H1 (cell line): ENCODE results near the gene PLPPR2. TPM values are rescaled to one million over a fixed set of nuclear protein-coding genes. Genes with fewer than 3 reads are reported as not detected.

Experiments
- CTCF ChIA-PET: fragments of 300-600 bp; sonication (Branson Sonifier 250); formaldehyde crosslinking; loops from one replicate; lab custom pipeline; 2021; ENCODE audit not compliant: partially characterized antibody; lab: Charles Lee
- POLR2A ChIA-PET: fragments of 300-600 bp; sonication (Branson Sonifier 250); formaldehyde crosslinking; loops from one replicate; lab custom pipeline; 2021; ENCODE audit warnings: inconsistent platforms; ENCODE audit not compliant: partially characterized antibody; lab: Charles Lee
- DNase-seq, 2 experiments: peaks; one replicate each; pipeline versions ENCODE4 v3.0.0 to v3.0.0-alpha.2; 2010 to 2022; ENCODE audit warnings: low spot score in 2 of 2, low read depth in 1 of 2, mixed read lengths in 1 of 2
- FAIRE-seq: peaks from 2 replicates; lab custom pipeline; 2011; peaks lifted over from hg19 to GRCh38; lab: Jason Lieb, UNC
- H2AFZ ChIP-seq: 2 replicates; pipeline ENCODE4 v1.8.1; 2012; ENCODE audit warnings: low read length, inconsistent platforms
- H2AK5ac ChIP-seq: 2 replicates; pipeline ENCODE4 v1.6.1; 2013; ENCODE audit warnings: low read depth, low read length
- H2BK120ac ChIP-seq: replicated peaks from 2 replicates; pipeline ENCODE3; 2013; ENCODE audit warnings: low read depth, low read length, inconsistent platforms
- H2BK12ac ChIP-seq: 2 replicates; pipeline ENCODE4 v1.6.1; 2013; ENCODE audit warnings: low read depth, low read length
- H2BK15ac ChIP-seq: 2 replicates; pipeline ENCODE4 v1.6.1; 2013; ENCODE audit warnings: low read length
- H2BK20ac ChIP-seq: 2 replicates; pipeline ENCODE4 v1.6.1; 2013; ENCODE audit warnings: low read length
- H2BK5ac ChIP-seq: 2 replicates; pipeline ENCODE4 v1.6.1; 2013; ENCODE audit warnings: low read depth, low read length
- H3K14ac ChIP-seq: 2 replicates; pipeline ENCODE4 v1.6.1; 2013; ENCODE audit warnings: inconsistent platforms; ENCODE audit not compliant: insufficient read length
- H3K18ac ChIP-seq: 2 replicates; pipeline ENCODE4 v1.6.1; 2013; ENCODE audit warnings: low read length; ENCODE audit errors: extremely low read depth
- H3K23ac ChIP-seq: 2 replicates; pipeline ENCODE4 v1.6.1; 2013; ENCODE audit warnings: inconsistent platforms; ENCODE audit not compliant: insufficient read length
- H3K23me2 ChIP-seq: 2 replicates; pipeline ENCODE4 v1.6.1; 2013; ENCODE audit warnings: low read depth, low read length
- H3K27ac ChIP-seq: 2 replicates; pipeline ENCODE4 v1.6.1; 2011; ENCODE audit warnings: low read depth, low read length, inconsistent platforms
- H3K27me3 ChIP-seq, 4 experiments: replicated peaks in 1 of 4; 1 replicate in 1 of 4; 2 replicates in 3 of 4; pipeline versions ENCODE4 v1.6.1 to v1.8.1; 2011 to 2013; ENCODE audit warnings: low read length in 3 of 4, mild to moderate bottlenecking in 3 of 4, inconsistent platforms in 2 of 4, mixed read lengths in 2 of 4, moderate library complexity in 1 of 4; ENCODE audit not compliant: control insufficient read depth in 3 of 4, insufficient read depth in 3 of 4; ENCODE audit errors: extremely low read depth in 1 of 4
- H3K36me3 ChIP-seq, 4 experiments: 2 replicates each; pipeline versions ENCODE4 v1.6.1 to v1.8.1; 2011 to 2013; ENCODE audit warnings: mild to moderate bottlenecking in 4 of 4, low read length in 3 of 4, moderate library complexity in 2 of 4, control low read depth in 1 of 4, inconsistent platforms in 1 of 4; ENCODE audit not compliant: insufficient read depth in 4 of 4, control insufficient read depth in 2 of 4
- H3K4ac ChIP-seq: replicated peaks from 2 replicates; pipeline ENCODE3; 2013; ENCODE audit warnings: low read length, low read depth, mixed read lengths, inconsistent platforms; ENCODE audit not compliant: insufficient read length
- H3K4me1 ChIP-seq, 4 experiments: replicated peaks in 1 of 4; 1 replicate in 1 of 4; 2 replicates in 3 of 4; pipeline versions ENCODE4 v1.6.1 to v1.8.1; 2011 to 2013; ENCODE audit warnings: low read length in 3 of 4, inconsistent platforms in 2 of 4, mixed read lengths in 1 of 4; ENCODE audit not compliant: insufficient read depth in 4 of 4, control insufficient read depth in 3 of 4
- H3K4me2 ChIP-seq, 2 experiments: 2 replicates each; pipeline versions ENCODE4 v1.6.1 to v1.8.1; 2011 to 2013; ENCODE audit warnings: low read depth in 2 of 2, low read length in 2 of 2, control low read depth in 1 of 2, inconsistent platforms in 1 of 2, mild to moderate bottlenecking in 1 of 2; ENCODE audit not compliant: insufficient read depth in 1 of 2
- H3K4me3 ChIP-seq, 4 experiments: fragments of 200-600, 300-600 bp in 1 of 4; sonication (generic), shearing (Covaris generic), sonication (Bioruptor Twin) in 1 of 4; 2 replicates each; pipeline versions ENCODE4 v1.5.1 to v1.8.1; 2011 to 2016; ENCODE audit warnings: low read length in 4 of 4, low read depth in 3 of 4, control low read depth in 2 of 4, inconsistent platforms in 2 of 4, mild to moderate bottlenecking in 2 of 4, mixed read lengths in 1 of 4, moderate library complexity in 1 of 4; ENCODE audit not compliant: insufficient read depth in 2 of 4; ENCODE audit errors: extremely low read depth in 1 of 4
- H3K56ac ChIP-seq: replicated peaks from 2 replicates; pipeline ENCODE3; 2013; ENCODE audit warnings: low read depth, mild to moderate bottlenecking, mixed read lengths, low read length, inconsistent platforms; ENCODE audit not compliant: insufficient read length
- H3K79me1 ChIP-seq: 2 replicates; pipeline ENCODE4 v1.6.1; 2013; ENCODE audit warnings: low read depth, low read length, control low read depth
- H3K79me2 ChIP-seq, 2 experiments: 2 replicates each; pipeline versions ENCODE4 v1.6.1 to v1.8.1; 2012 to 2013; ENCODE audit warnings: low read length in 2 of 2, mild to moderate bottlenecking in 2 of 2, inconsistent platforms in 1 of 2; ENCODE audit not compliant: insufficient read depth in 2 of 2, control insufficient read depth in 1 of 2
- H3K9ac ChIP-seq, 4 experiments: replicated peaks in 1 of 4; 1 replicate in 1 of 4; 2 replicates in 3 of 4; pipeline versions ENCODE4 v1.6.1 to v1.8.1; 2011 to 2013; ENCODE audit warnings: low read depth in 3 of 4, low read length in 3 of 4, control low read depth in 2 of 4, mild to moderate bottlenecking in 2 of 4, moderate library complexity in 2 of 4, inconsistent platforms in 1 of 4; ENCODE audit errors: extremely low read depth in 1 of 4
- H3K9me3 ChIP-seq, 2 experiments: 2 replicates each; pipeline versions ENCODE4 v1.6.1 to v1.8.1; 2012 to 2013; ENCODE audit warnings: mild to moderate bottlenecking in 2 of 2, moderate library complexity in 2 of 2, control low read depth in 1 of 2, inconsistent platforms in 1 of 2, low read depth in 1 of 2, low read length in 1 of 2, mixed read lengths in 1 of 2; ENCODE audit not compliant: insufficient read depth in 2 of 2
- H4K20me1 ChIP-seq, 2 experiments: replicated peaks in 1 of 2; 2 replicates each; pipeline versions ENCODE3 to v1.8.1; 2011 to 2013; ENCODE audit warnings: inconsistent platforms in 2 of 2, low read length in 2 of 2, mild to moderate bottlenecking in 1 of 2; ENCODE audit not compliant: insufficient read depth in 2 of 2, control insufficient read depth in 1 of 2
- H4K5ac ChIP-seq: 2 replicates; pipeline ENCODE4 v1.6.1; 2013; ENCODE audit warnings: low read length, low read depth, mixed read lengths, inconsistent platforms; ENCODE audit not compliant: insufficient read length
- H4K8ac ChIP-seq: 2 replicates; pipeline ENCODE4 v1.8.0; 2013; ENCODE audit warnings: mild to moderate bottlenecking, moderate library complexity, low read length, inconsistent platforms; ENCODE audit not compliant: insufficient read depth; ENCODE audit errors: extremely low read depth
- H4K91ac ChIP-seq: replicated peaks from 2 replicates; pipeline ENCODE3; 2013; ENCODE audit warnings: low read length, mixed read lengths, inconsistent platforms; ENCODE audit not compliant: insufficient read length
- CREB1 ChIP-seq: IDR thresholded peaks from 2 replicates; pipeline ENCODE4 v1.6.1; 2012; ENCODE audit warnings: inconsistent platforms
- EGR1 ChIP-seq: IDR thresholded peaks from 2 replicates; pipeline ENCODE4 v1.6.1; 2011; ENCODE audit warnings: low read depth, low read length, borderline replicate concordance
- GTF2F1 ChIP-seq: IDR thresholded peaks from 2 replicates; pipeline ENCODE4 v1.6.1; 2012; ENCODE audit warnings: low read depth, low read length, improper control_type of control experiment, borderline replicate concordance
- KDM4A ChIP-seq: IDR thresholded peaks from one replicate; pipeline ENCODE4 v1.7.1; 2012; ENCODE audit warnings: low read depth, mild to moderate bottlenecking, moderate library complexity, low read length, inconsistent platforms; ENCODE audit not compliant: severe bottlenecking
- POLR2AphosphoS5 ChIP-seq: IDR thresholded peaks from 2 replicates; pipeline ENCODE4 v1.6.1; 2011; ENCODE audit warnings: low read depth, low read length
- WGBS, 2 experiments: shearing (Covaris generic) in 1 of 2; methylation state at CpG; one replicate each; pipeline versions ENCODE4 v1.1.6 to v1.1.7; 2013 to 2015; ENCODE audit warnings: low lambda C conversion rate in 2 of 2, mixed read lengths in 2 of 2, inconsistent platforms in 1 of 2, low coverage in 1 of 2, missing lambda C conversion rate in 1 of 2; ENCODE audit not compliant: insufficient replicate concordance in 2 of 2, insufficient coverage in 1 of 2, insufficient read length in 1 of 2; ENCODE audit errors: extremely low coverage in 1 of 2, missing lambda C conversion rate in 1 of 2; 5-methylcytosine and 5-hydroxymethylcytosine counted together
- polyA plus RNA-seq, 7 experiments: library from polyadenylated mRNA; depleted of rRNA in 3 of 7; stranded (reverse) in 5 of 7; unstranded in 2 of 7; fragments of >200 nt in 5 of 7; fragments of 200-250 nt in 2 of 7; gene quantifications; 1 replicate in 5 of 7; 2 replicates in 1 of 7; 4 replicates in 1 of 7; pipeline versions ENCODE4 v1.2.1 to v1.2.3, GENCODE V29; 2011 to 2013; ENCODE audit warnings: missing spikeins in 2 of 7, mixed read lengths in 2 of 7
- total RNA-seq: library from RNA; stranded (reverse); fragmentation: NEBNext Ultra II Directional; extraction: Animal tissue kit (Norgen Biotek cat#: 25700); gene quantifications from 2 replicates; pipeline ENCODE4 v1.2.1, GENCODE V29; 2021
- TF ChIP-seq, protein P1 (sequence below): IDR thresholded peaks from 2 replicates; pipeline ENCODE4 v1.6.1; 2012; ENCODE audit warnings: inconsistent platforms
- TF ChIP-seq, protein P2 (sequence below), 3 experiments: IDR thresholded peaks; 1 replicate in 2 of 3; 2 replicates in 1 of 3; pipeline versions ENCODE4 v1.5.1 to v1.6.1; 2011; ENCODE audit warnings: low read length in 3 of 3, mild to moderate bottlenecking in 3 of 3, inconsistent platforms in 2 of 3, low read depth in 1 of 3, moderate library complexity in 1 of 3; ENCODE audit not compliant: insufficient read depth in 1 of 3; ENCODE audit errors: control extremely low read depth in 1 of 3

Gene PLPPR2
- total and polyA plus RNA-seq, 2 of the 8 experiments (the other 6 are each of a cell fraction or from before 2014, with no cell fraction given) = 7.2 to 11.7 TPM

DNA sequence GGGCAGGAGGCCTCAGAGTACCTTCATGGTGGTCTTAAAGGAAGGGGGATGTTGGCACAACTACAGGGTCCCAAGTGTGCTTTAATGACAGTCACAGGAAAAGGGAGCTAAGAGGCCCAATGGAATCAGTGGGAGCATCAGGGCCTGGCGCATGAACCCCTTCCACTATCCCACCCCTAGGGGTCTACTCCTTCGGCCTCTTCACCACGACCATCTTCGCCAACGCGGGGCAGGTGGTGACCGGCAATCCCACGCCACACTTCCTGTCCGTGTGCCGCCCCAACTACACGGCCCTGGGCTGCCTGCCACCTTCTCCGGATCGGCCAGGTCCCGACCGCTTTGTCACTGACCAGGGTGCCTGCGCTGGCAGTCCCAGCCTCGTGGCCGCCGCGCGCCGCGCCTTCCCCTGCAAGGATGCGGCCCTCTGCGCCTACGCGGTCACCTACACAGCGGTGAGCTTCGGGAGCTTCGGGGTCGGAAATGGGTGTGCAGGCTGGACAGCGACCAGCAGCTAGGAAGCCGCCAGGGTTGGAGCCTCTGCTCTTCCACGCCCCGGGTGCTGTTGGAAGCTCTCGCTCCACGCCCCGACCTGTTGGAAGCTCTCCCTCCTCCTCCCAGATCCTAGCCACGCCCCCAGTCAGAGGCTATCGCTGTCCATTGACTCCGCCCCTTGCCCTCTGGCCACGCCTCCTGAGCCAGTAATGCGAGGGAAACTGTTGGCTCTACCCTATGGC is 6.0 kb downstream of the PLPPR2 start:
- H4K8ac ChIP-seq = peak overlapping the region; percentile 4; the same call in 1 of the 2 replicates
- no peak overlapping the region for H3K14ac ChIP-seq
- H2BK12ac ChIP-seq = peak overlapping the region; percentile 75; the same call in 1 of the 2 replicates
- H3K36me3 ChIP-seq = no peaks in the 10 kb centered on the region
- H3K4ac ChIP-seq = no peak overlapping the region
- peaks cover 0 to 11% (median 5%) of the 10 kb centered on the region in 4 experiments; a peak in 3 of 7 replicates for H3K27me3 ChIP-seq
- ChIA-PET POLR2A (interaction anchor here (0.5 to 3.1 kb wide), 15 partner anchors 9 to 272 kb away, joined by 3 to 34 read pairs (median 4); partner anchors contain the start of genes EPOR, LDLR, RGL3 and SWSAP1), CTCF (interaction anchor here (1.1 to 2.8 kb wide), 13 partner anchors 9 to 121 kb away, joined by 3 to 26 read pairs (median 4); partner anchors contain the start of genes CCDC159, EPOR, ODAD3 and PRKCSH)
- H3K27ac ChIP-seq = 0 out of 2 replicates have a peak overlapping the region, but pooled peaks have one; percentile 19
- peak overlapping the region; percentile 92 to 96 for H3K4me2 ChIP-seq
- peak overlapping the region; percentile 46 to 62 (median 56) for H3K4me3 ChIP-seq
- no peaks in the 10 kb centered on the region for H3K79me1 ChIP-seq
- peak overlapping the region; percentile 87; the same call in 1 of the 2 replicates for H2BK5ac ChIP-seq
- H3K56ac ChIP-seq = no peak overlapping the region
- H2AFZ ChIP-seq = peak overlapping the region; percentile 91; the same call in 1 of the 2 replicates
- peak; percentile 94 for FAIRE-seq
- no peak overlapping the region for H3K23ac ChIP-seq
- no peaks in the 10 kb centered on the region for H3K9me3 ChIP-seq
- peak overlapping the region; percentile 25 for H4K91ac ChIP-seq
- WGBS, 2 experiments = 9% methylated on average over 38 of the region's 43 CpGs; no CpG with 5 or more reads in 1 of the 2 experiments
- H4K5ac ChIP-seq = no peak overlapping the region
- no peak overlapping the region for H2AK5ac ChIP-seq
- H3K18ac ChIP-seq = peak overlapping the region; percentile 79; the same call in 1 of the 2 replicates
- peaks cover 0 to 9% (median 5%) of the 10 kb centered on the region in 4 experiments for H3K4me1 ChIP-seq
- peaks cover 0 to 2% of the 10 kb centered on the region in 2 experiments for H4K20me1 ChIP-seq
- H3K23me2 ChIP-seq = peaks cover 10% of the 10 kb centered on the region; the same call in 1 of the 2 replicates
- H2BK120ac ChIP-seq = no peak overlapping the region
- peak overlapping the region in 2 of 4 experiments; percentile 32 to 38; a peak in 3 of 7 replicates for H3K9ac ChIP-seq
- H2BK15ac ChIP-seq = peak overlapping the region; percentile 98; the same call in 1 of the 2 replicates
- peak in 1 of 2 experiments; percentile 100 for DNase-seq
- no peaks in the 10 kb centered on the region for H3K79me2 ChIP-seq
- H2BK20ac ChIP-seq = no peak overlapping the region
- TF ChIP-seq EGR1 (no peak), POLR2AphosphoS5 (peak; percentile 39; the same call in 1 of the 2 replicates), GTF2F1 (no peak), CREB1 (0 out of 2 replicates have a peak, but pooled peaks have one; percentile 30), KDM4A (peak; percentile 56)
- TF ChIP-seq, protein P1, sequence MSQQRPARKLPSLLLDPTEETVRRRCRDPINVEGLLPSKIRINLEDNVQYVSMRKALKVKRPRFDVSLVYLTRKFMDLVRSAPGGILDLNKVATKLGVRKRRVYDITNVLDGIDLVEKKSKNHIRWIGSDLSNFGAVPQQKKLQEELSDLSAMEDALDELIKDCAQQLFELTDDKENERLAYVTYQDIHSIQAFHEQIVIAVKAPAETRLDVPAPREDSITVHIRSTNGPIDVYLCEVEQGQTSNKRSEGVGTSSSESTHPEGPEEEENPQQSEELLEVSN = peak; percentile 89
- TF ChIP-seq, protein P2, sequence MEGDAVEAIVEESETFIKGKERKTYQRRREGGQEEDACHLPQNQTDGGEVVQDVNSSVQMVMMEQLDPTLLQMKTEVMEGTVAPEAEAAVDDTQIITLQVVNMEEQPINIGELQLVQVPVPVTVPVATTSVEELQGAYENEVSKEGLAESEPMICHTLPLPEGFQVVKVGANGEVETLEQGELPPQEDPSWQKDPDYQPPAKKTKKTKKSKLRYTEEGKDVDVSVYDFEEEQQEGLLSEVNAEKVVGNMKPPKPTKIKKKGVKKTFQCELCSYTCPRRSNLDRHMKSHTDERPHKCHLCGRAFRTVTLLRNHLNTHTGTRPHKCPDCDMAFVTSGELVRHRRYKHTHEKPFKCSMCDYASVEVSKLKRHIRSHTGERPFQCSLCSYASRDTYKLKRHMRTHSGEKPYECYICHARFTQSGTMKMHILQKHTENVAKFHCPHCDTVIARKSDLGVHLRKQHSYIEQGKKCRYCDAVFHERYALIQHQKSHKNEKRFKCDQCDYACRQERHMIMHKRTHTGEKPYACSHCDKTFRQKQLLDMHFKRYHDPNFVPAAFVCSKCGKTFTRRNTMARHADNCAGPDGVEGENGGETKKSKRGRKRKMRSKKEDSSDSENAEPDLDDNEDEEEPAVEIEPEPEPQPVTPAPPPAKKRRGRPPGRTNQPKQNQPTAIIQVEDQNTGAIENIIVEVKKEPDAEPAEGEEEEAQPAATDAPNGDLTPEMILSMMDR (IDR thresholded peaks at IDR 0.05; ENCODE audit: control extremely low read depth in 1 of 3, insufficient read depth in 1 of 3, low read depth in 1 of 3, low read length in 3 of 3) = peak; percentile 19 to 44 (median 44); a peak in 3 of 4 replicates
